SK-N-SH (cell line): ENCODE results near the gene FABP6. TPM values are rescaled to one million over a fixed set of nuclear protein-coding genes. Genes with fewer than 3 reads are reported as not detected.

Experiments
- CTCF ChIA-PET: fragments of 300-600, 350-600 bp; formaldehyde crosslinking; extraction: SDS; loops from one replicate; lab custom pipeline; 2021; lab: Yijun Ruan, JAX
- POLR2A ChIA-PET: fragments of 350-600 bp; sonication (Branson Sonifier 250); formaldehyde crosslinking; extraction: SDS; loops from one replicate; lab custom pipeline; 2020; ENCODE audit warnings: antibody characterized with exemption, inconsistent platforms; lab: Yijun Ruan, JAX
- DNase-seq: peaks from one replicate; pipeline ENCODE4 v3.0.0; 2012
- H2AFZ ChIP-seq: fragments of 200-600 bp; sonication (generic); 2 replicates; pipeline ENCODE4 v1.8.1; 2016; ENCODE audit warnings: antibody characterized with exemption, mild to moderate bottlenecking, low read depth
- H3F3A ChIP-seq: fragments of 200-600 bp; sonication (generic); replicated peaks from 2 replicates; pipeline ENCODE3; 2016; ENCODE audit warnings: antibody characterized with exemption, mild to moderate bottlenecking; ENCODE audit not compliant: insufficient read depth
- H3K27ac ChIP-seq, 2 experiments: fragments of 200-500 bp in 1 of 2; fragments of 200-600 bp in 1 of 2; sonication (Bioruptor generic) in 1 of 2; sonication (generic), shearing (Covaris generic) in 1 of 2; 2 replicates each; pipeline versions ENCODE4 v1.5.1 to v1.6.1; 2014 to 2016; ENCODE audit warnings: low read depth in 2 of 2, inconsistent platforms in 1 of 2, low read length in 1 of 2, mild to moderate bottlenecking in 1 of 2, mixed read lengths in 1 of 2
- H3K27me3 ChIP-seq: fragments of 200-600 bp; sonication (generic), shearing (Covaris generic); 2 replicates; pipeline ENCODE4 v1.6.1; 2016; ENCODE audit warnings: mixed run types; ENCODE audit not compliant: insufficient read depth
- H3K36me3 ChIP-seq, 2 experiments: fragments of 200-500 bp in 1 of 2; fragments of 200-600 bp in 1 of 2; sonication (Bioruptor generic) in 1 of 2; sonication (generic) in 1 of 2; replicated peaks in 1 of 2; 2 replicates each; pipeline versions ENCODE3 to v1.5.1; 2014 to 2016; ENCODE audit warnings: low read length in 1 of 2, mild to moderate bottlenecking in 1 of 2; ENCODE audit not compliant: insufficient read depth in 2 of 2, control insufficient read depth in 1 of 2
- H3K4me1 ChIP-seq, 2 experiments: fragments of 200-500 bp in 1 of 2; fragments of 200-600 bp in 1 of 2; sonication (Bioruptor generic) in 1 of 2; sonication (generic), shearing (Covaris generic) in 1 of 2; 2 replicates each; pipeline versions ENCODE4 v1.5.1 to v1.6.1; 2014 to 2016; ENCODE audit warnings: low read depth in 1 of 2, low read length in 1 of 2, mixed run types in 1 of 2; ENCODE audit not compliant: insufficient read depth in 2 of 2, control insufficient read depth in 1 of 2
- H3K4me2 ChIP-seq: fragments of 200-600 bp; sonication (generic), shearing (Covaris generic); 2 replicates; pipeline ENCODE4 v1.6.1; 2017; ENCODE audit warnings: mixed run types
- H3K4me3 ChIP-seq, 2 experiments: fragments of 200-500 bp in 1 of 2; fragments of 200-600 bp in 1 of 2; sonication (Bioruptor generic) in 1 of 2; sonication (generic), shearing (Covaris generic) in 1 of 2; 2 replicates each; pipeline versions ENCODE4 v1.5.1 to v1.8.1; 2014 to 2016; ENCODE audit warnings: low read depth in 2 of 2, inconsistent platforms in 1 of 2, low read length in 1 of 2, mild to moderate bottlenecking in 1 of 2, mixed read lengths in 1 of 2, moderate library complexity in 1 of 2
- H3K79me2 ChIP-seq: fragments of 200-600 bp; sonication (generic); 2 replicates; pipeline ENCODE4 v1.8.1; 2017; ENCODE audit warnings: mild to moderate bottlenecking; ENCODE audit not compliant: insufficient read depth
- H3K9ac ChIP-seq: fragments of 200-600 bp; sonication (generic); 2 replicates; pipeline ENCODE4 v1.6.1; 2017; ENCODE audit warnings: mixed run types
- H3K9me2 ChIP-seq: fragments of 200-600 bp; sonication (generic); 2 replicates; pipeline ENCODE4 v1.6.1; 2017; ENCODE audit warnings: mixed run types
- H3K9me3 ChIP-seq: fragments of 200-600 bp; sonication (generic); 2 replicates; pipeline ENCODE4 v1.6.1; 2017; ENCODE audit warnings: mixed run types, mild to moderate bottlenecking, moderate library complexity
- H4K20me1 ChIP-seq: fragments of 200-600 bp; sonication (generic); 2 replicates; pipeline ENCODE4 v1.6.1; 2017; ENCODE audit warnings: mild to moderate bottlenecking, mixed run types; ENCODE audit not compliant: insufficient read depth
- CHD2 ChIP-seq: fragments of 150-350 bp; IDR thresholded peaks from 2 replicates; pipeline ENCODE4 v1.6.1; 2018; ENCODE audit warnings: low read length; ENCODE audit not compliant: partially characterized antibody
- ELF1 ChIP-seq: IDR thresholded peaks from 2 replicates; pipeline ENCODE4 v1.4.0; 2012
- EP300 ChIP-seq, 2 experiments: IDR thresholded peaks; 2 replicates each; pipeline versions ENCODE4 v1.4.0 to v1.6.1; 2012; ENCODE audit warnings: borderline replicate concordance in 1 of 2, low read depth in 1 of 2, low read length in 1 of 2
- EZH2phosphoT487 ChIP-seq: fragments of 200-600 bp; sonication (generic); IDR thresholded peaks from 2 replicates; pipeline ENCODE4 v1.6.1; 2017; ENCODE audit warnings: low read depth, mixed run types, mild to moderate bottlenecking, antibody characterized with exemption, moderate library complexity, borderline replicate concordance
- FOXJ3 ChIP-seq: sonication (generic); formaldehyde crosslinking; IDR thresholded peaks from 2 replicates; pipeline ENCODE4 v1.5.1; 2020; ENCODE audit warnings: mild to moderate bottlenecking, missing genetic modification reagents
- FOXM1 ChIP-seq: IDR thresholded peaks from 2 replicates; pipeline ENCODE4 v1.4.0; 2012; ENCODE audit warnings: low read depth, mild to moderate bottlenecking
- GABPA ChIP-seq: IDR thresholded peaks from 2 replicates; pipeline ENCODE4 v1.4.0; 2012; ENCODE audit warnings: low read depth, mild to moderate bottlenecking
- GATA2 ChIP-seq: sonication (generic); formaldehyde crosslinking; IDR thresholded peaks from 2 replicates; pipeline ENCODE4 v1.5.0; 2020; ENCODE audit warnings: mild to moderate bottlenecking, missing genetic modification reagents
- JUND ChIP-seq: IDR thresholded peaks from 2 replicates; pipeline ENCODE4 v1.4.0; 2012
- MAX ChIP-seq: IDR thresholded peaks from 2 replicates; pipeline ENCODE4 v1.4.0; 2012; ENCODE audit warnings: low read depth
- MEF2A ChIP-seq: IDR thresholded peaks from 2 replicates; pipeline ENCODE4 v1.4.0; 2012; ENCODE audit warnings: low read depth, borderline replicate concordance
- NFIC ChIP-seq: IDR thresholded peaks from 2 replicates; pipeline ENCODE4 v1.4.0; 2012; ENCODE audit warnings: borderline replicate concordance
- NRF1 ChIP-seq: IDR thresholded peaks from 2 replicates; pipeline ENCODE4 v1.6.1; 2012; ENCODE audit warnings: low read depth, mild to moderate bottlenecking, low read length
- POLR2AphosphoS5 ChIP-seq: IDR thresholded peaks from 2 replicates; pipeline ENCODE4 v1.6.1; 2012; ENCODE audit warnings: low read depth, low read length
- RAD21 ChIP-seq: IDR thresholded peaks from 2 replicates; pipeline ENCODE4 v1.6.1; 2012; ENCODE audit warnings: mild to moderate bottlenecking, low read length
- RCOR1 ChIP-seq: fragments of 150-350 bp; IDR thresholded peaks from 2 replicates; pipeline ENCODE4 v1.6.1; 2017; ENCODE audit warnings: antibody characterized with exemption, low read length
- SMC3 ChIP-seq: IDR thresholded peaks from 2 replicates; pipeline ENCODE4 v1.6.1; 2012; ENCODE audit warnings: low read depth, low read length, improper control_type of control experiment
- TAF1 ChIP-seq: IDR thresholded peaks from 2 replicates; pipeline ENCODE4 v1.6.1; 2012; ENCODE audit warnings: low read depth, mild to moderate bottlenecking, low read length, moderate library complexity, borderline replicate concordance
- TCF12 ChIP-seq: IDR thresholded peaks from 2 replicates; pipeline ENCODE4 v1.4.0; 2012
- YY1 ChIP-seq: IDR thresholded peaks from 2 replicates; pipeline ENCODE4 v1.4.0; 2012; ENCODE audit warnings: low read depth, mild to moderate bottlenecking
- WGBS: methylation state at CpG from one replicate; pipeline ENCODE4 v1.1.6; 2017; ENCODE audit warnings: low lambda C conversion rate; 5-methylcytosine and 5-hydroxymethylcytosine counted together
- polyA plus RNA-seq, 3 experiments: library from polyadenylated mRNA; depleted of rRNA; stranded (reverse); fragments of >200 nt; gene quantifications; 2 replicates each; pipeline ENCODE4 v1.2.3, GENCODE V29; 2012
- TF ChIP-seq, protein P1 (sequence below): fragments of 200-600 bp; sonication (generic); IDR thresholded peaks from 2 replicates; pipeline ENCODE4 v1.6.1; 2017; ENCODE audit warnings: antibody characterized with exemption, mild to moderate bottlenecking, moderate library complexity
- TF ChIP-seq, protein P2 (sequence below): IDR thresholded peaks from 2 replicates; pipeline ENCODE4 v1.4.0; 2012; ENCODE audit warnings: low read depth, borderline replicate concordance
- TF ChIP-seq, protein P3 (sequence below): IDR thresholded peaks from 2 replicates; pipeline ENCODE4 v1.4.0; 2012; ENCODE audit warnings: low read depth, borderline replicate concordance
- TF ChIP-seq, protein P4 (sequence below): fragments of 150-350 bp; IDR thresholded peaks from 2 replicates; pipeline ENCODE4 v1.6.1; 2017; ENCODE audit warnings: antibody characterized with exemption, low read length, low read depth, borderline replicate concordance

The FABP6 gene
- polyA plus RNA-seq, 1 of the 3 experiments (the other 2 are of a cell fraction), result 1.1 TPM

GRCh38 chr5:160286947-160287346, 57.6 kb downstream of the FABP6 start (continued):
- TF ChIP-seq, protein P1, sequence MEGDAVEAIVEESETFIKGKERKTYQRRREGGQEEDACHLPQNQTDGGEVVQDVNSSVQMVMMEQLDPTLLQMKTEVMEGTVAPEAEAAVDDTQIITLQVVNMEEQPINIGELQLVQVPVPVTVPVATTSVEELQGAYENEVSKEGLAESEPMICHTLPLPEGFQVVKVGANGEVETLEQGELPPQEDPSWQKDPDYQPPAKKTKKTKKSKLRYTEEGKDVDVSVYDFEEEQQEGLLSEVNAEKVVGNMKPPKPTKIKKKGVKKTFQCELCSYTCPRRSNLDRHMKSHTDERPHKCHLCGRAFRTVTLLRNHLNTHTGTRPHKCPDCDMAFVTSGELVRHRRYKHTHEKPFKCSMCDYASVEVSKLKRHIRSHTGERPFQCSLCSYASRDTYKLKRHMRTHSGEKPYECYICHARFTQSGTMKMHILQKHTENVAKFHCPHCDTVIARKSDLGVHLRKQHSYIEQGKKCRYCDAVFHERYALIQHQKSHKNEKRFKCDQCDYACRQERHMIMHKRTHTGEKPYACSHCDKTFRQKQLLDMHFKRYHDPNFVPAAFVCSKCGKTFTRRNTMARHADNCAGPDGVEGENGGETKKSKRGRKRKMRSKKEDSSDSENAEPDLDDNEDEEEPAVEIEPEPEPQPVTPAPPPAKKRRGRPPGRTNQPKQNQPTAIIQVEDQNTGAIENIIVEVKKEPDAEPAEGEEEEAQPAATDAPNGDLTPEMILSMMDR, result no peak
- TF ChIP-seq ELF1, result no peak
- no peak for TF ChIP-seq NRF1
- TF ChIP-seq, protein P2, sequence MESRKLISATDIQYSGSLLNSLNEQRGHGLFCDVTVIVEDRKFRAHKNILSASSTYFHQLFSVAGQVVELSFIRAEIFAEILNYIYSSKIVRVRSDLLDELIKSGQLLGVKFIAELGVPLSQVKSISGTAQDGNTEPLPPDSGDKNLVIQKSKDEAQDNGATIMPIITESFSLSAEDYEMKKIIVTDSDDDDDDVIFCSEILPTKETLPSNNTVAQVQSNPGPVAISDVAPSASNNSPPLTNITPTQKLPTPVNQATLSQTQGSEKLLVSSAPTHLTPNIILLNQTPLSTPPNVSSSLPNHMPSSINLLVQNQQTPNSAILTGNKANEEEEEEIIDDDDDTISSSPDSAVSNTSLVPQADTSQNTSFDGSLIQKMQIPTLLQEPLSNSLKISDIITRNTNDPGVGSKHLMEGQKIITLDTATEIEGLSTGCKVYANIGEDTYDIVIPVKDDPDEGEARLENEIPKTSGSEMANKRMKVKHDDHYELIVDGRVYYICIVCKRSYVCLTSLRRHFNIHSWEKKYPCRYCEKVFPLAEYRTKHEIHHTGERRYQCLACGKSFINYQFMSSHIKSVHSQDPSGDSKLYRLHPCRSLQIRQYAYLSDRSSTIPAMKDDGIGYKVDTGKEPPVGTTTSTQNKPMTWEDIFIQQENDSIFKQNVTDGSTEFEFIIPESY, result no peak

- H3K4me1 ChIP-seq, result peaks cover 0 to 39% of the 10 kb centered on the region in 2 experiments; a peak in 3 of 4 replicates
- peak overlapping the region; percentile 24 to 94; a peak in 3 of 4 replicates for H3K27ac ChIP-seq
- WGBS, result 49% methylated on average over 7 of the region's 8 CpGs
- H3K4me2 ChIP-seq, result no peak overlapping the region
- H3K79me2 ChIP-seq, result peaks cover 38% of the 10 kb centered on the region; the same call in 1 of the 2 replicates
- ChIA-PET CTCF (interaction anchor here (0.7 to 3.0 kb wide), 9 partner anchors 10 to 206 kb away, joined by 3 to 8 read pairs (median 4); partner anchors contain the start of gene CCNJL), POLR2A (interaction anchor here (1.0 to 1.7 kb wide), 4 partner anchors 24 to 122 kb away, joined by 4 to 7 read pairs (median 5); partner anchors contain the start of gene CCNJL)
- no peaks in the 10 kb centered on the region for H3K27me3 ChIP-seq
- H3K9me2 ChIP-seq, result no peaks in the 10 kb centered on the region
- H3K9me3 ChIP-seq, result no peaks in the 10 kb centered on the region
- H4K20me1 ChIP-seq, result no peaks in the 10 kb centered on the region
- no peak overlapping the region for H2AFZ ChIP-seq
- peak; percentile 85 for DNase-seq
- H3K36me3 ChIP-seq, result peaks cover 0 to 8% of the 10 kb centered on the region in 2 experiments
- no peak overlapping the region for H3K9ac ChIP-seq
- no peaks in the 10 kb centered on the region for H3F3A ChIP-seq
- H3K4me3 ChIP-seq, result no peak overlapping the region
- TF ChIP-seq TCF12 (no peak), CHD2 (no peak), JUND (no peak), RAD21 (no peak), GATA2 (CRISPR knock-in tag) (peak; percentile 81), NFIC (peak; percentile 21; the same call in 1 of the 2 replicates), FOXM1 (no peak), MEF2A (no peak), SMC3 (no peak; the same call in 1 of the 2 replicates), EP300 (IDR thresholded peaks at IDR 0.05; ENCODE audit: borderline replicate concordance in 1 of 2, low read depth in 1 of 2, low read length in 1 of 2) (peak in 1 of 2 experiments; percentile 87; a peak in 2 of 4 replicates), YY1 (no peak), TAF1 (no peak), ELF1 (no peak), NRF1 (no peak), POLR2AphosphoS5 (no peak), EZH2phosphoT487 (no peak), MAX (no peak), GABPA (no peak), RCOR1 (peak; percentile 98), FOXJ3 (CRISPR knock-in tag) (peak; percentile 98)
- TF ChIP-seq, protein P3, sequence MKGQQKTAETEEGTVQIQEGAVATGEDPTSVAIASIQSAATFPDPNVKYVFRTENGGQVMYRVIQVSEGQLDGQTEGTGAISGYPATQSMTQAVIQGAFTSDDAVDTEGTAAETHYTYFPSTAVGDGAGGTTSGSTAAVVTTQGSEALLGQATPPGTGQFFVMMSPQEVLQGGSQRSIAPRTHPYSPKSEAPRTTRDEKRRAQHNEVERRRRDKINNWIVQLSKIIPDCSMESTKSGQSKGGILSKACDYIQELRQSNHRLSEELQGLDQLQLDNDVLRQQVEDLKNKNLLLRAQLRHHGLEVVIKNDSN, result 0 out of 2 replicates have a peak, but pooled peaks have one; percentile 16
- TF ChIP-seq, protein P4, sequence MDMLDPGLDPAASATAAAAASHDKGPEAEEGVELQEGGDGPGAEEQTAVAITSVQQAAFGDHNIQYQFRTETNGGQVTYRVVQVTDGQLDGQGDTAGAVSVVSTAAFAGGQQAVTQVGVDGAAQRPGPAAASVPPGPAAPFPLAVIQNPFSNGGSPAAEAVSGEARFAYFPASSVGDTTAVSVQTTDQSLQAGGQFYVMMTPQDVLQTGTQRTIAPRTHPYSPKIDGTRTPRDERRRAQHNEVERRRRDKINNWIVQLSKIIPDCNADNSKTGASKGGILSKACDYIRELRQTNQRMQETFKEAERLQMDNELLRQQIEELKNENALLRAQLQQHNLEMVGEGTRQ, result no peak
- TF ChIP-seq, protein P2, result no peak
Observed at GRCh38 chr5:160287378-160288051, 58.2 kb downstream of the FABP6 start.
